ENCODE results near the gene SYNGR2.

SYNGR2 gene

DNA sequence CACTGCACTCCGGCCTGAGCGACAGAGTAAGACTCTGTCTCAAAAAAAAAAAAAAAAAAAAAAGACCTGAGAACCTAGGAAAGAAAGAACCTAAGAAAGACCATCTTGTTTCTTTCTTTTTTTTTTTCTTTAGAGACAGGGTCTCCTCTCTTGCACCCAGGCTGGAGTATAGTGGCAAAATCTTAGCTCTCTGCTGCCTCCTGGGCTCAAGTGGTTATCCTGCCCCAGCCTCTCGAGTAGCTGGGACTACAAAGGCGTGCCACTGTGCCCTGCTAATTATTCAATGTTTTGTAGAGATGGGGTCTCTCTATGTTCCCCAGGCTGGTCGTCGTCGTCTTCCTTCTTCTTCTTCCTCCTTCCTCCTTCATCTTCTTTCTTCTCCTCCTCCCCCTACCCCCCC is 37.9 kb downstream of the SYNGR2 start:
- DNase-seq, result no peak

DNA sequence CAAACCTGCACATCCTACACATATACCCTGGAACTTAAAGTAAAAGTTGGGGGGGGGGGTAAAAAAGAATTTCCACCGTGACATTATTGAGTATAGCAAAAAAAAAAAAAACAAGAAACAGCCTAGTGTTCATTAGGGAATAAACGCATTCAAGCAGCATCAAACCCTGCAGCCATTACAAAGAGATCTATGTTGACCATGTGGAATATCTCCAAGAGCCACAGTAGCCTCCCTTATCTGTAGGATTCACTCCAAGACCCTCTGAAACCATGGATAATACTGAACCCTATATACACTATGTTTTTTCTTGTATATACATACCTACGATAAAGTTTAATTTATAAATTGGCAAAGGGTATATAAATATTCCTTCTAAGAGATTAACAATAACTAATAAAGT is 40.1 kb downstream of the SYNGR2 start:
- DNase-seq, result no peak

DNA sequence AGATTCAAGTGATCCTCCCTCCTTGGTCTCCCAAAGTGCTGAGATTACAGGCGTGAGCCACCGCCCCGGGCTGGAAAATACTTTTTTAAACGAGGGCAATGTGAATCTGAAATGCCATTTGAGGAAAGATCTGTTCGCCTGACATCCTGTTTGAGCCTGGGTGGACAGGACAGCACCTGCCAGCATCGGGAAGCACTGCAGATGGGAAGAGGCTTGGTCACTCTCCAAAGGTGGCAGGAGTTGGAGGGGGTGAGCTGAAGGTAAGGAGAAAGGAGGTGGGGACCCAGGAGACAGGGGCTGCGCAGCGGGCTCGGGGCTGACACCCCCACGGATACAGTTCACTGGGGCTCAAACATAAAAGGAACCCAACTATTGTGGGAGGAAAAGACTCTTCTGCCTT is 41.7 kb downstream of the SYNGR2 start:
- no peak for DNase-seq

DNA sequence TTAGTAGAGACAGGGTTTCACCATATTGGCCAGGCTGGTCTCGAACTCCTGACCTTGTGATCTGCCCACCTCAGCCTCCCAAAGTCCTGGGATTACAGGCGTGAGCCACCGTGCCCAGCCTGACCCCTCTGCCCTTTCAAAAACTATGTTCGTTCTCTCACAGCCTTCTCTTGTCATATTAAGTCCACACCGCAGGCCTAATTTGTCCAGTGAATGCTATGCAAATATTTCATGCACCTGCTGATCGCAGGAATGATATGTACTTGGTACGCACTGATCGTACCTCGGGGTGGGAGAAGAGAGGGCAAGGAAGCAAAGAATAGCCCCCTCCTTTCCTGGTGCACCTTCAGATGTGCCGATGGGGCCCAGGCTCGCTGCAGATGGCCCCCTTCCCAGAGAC is 42.7 kb downstream of the SYNGR2 start:
- no peak for DNase-seq

DNA sequence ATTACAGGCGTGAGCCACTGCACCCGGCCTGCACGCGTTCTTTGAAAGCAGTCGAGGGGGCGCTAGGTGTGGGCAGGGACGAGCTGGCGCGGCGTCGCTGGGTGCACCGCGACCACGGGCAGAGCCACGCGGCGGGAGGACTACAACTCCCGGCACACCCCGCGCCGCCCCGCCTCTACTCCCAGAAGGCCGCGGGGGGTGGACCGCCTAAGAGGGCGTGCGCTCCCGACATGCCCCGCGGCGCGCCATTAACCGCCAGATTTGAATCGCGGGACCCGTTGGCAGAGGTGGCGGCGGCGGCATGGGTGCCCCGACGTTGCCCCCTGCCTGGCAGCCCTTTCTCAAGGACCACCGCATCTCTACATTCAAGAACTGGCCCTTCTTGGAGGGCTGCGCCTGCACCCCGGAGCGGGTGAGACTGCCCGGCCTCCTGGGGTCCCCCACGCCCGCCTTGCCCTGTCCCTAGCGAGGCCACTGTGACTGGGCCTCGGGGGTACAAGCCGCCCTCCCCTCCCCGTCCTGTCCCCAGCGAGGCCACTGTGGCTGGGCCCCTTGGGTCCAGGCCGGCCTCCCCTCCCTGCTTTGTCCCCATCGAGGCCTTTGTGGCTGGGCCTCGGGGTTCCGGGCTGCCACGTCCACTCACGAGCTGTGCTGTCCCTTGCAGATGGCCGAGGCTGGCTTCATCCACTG is 45.8 kb downstream of the SYNGR2 start, which contains the start of gene BIRC5:
BIRC5 (plus strand) TSS at position 238 of the 690 bp plus-strand sequence; CDS start at position 302, 64 bp downstream.
- DNase-seq, result peak; percentile 81

DNA sequence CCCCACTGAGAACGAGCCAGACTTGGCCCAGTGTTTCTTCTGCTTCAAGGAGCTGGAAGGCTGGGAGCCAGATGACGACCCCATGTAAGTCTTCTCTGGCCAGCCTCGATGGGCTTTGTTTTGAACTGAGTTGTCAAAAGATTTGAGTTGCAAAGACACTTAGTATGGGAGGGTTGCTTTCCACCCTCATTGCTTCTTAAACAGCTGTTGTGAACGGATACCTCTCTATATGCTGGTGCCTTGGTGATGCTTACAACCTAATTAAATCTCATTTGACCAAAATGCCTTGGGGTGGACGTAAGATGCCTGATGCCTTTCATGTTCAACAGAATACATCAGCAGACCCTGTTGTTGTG is 46.3 kb downstream of the SYNGR2 start:
- no peak for DNase-seq

DNA sequence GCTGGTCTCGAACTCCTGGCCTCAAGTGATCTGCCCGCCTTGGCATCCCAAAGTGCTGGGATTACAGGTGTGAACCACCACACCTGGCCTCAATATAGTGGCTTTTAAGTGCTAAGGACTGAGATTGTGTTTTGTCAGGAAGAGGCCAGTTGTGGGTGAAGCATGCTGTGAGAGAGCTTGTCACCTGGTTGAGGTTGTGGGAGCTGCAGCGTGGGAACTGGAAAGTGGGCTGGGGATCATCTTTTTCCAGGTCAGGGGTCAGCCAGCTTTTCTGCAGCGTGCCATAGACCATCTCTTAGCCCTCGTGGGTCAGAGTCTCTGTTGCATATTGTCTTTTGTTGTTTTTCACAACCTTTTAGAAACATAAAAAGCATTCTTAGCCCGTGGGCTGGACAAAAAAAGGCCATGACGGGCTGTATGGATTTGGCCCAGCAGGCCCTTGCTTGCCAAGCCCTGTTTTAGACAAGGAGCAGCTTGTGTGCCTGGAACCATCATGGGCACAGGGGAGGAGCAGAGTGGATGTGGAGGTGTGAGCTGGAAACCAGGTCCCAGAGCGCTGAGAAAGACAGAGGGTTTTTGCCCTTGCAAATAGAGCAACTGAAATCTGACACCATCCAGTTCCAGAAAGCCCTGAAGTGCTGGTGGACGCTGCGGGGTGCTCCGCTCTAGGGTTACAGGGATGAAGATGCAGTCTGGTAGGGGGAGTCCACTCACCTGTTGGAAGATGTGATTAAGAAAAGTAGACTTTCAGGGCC is 51.2 kb downstream of the SYNGR2 start:
- no peak for DNase-seq
